HG02642 (cell line): ENCODE results near the gene SRSF3.
"Not testable (repeated sequence)": the region's sequence is repeated elsewhere in the genome, so short reads cannot be mapped to it uniquely, and the experiment has no call there.

Experiments
- ATAC-seq: cut with Tn5 transposase; IDR thresholded peaks from one replicate; pipeline ENCODE4 v1.9.1; 2021; ENCODE audit warnings: mild to moderate bottlenecking; ENCODE audit not compliant: unreplicated experiment, poor library complexity

SRSF3 gene

DNA sequence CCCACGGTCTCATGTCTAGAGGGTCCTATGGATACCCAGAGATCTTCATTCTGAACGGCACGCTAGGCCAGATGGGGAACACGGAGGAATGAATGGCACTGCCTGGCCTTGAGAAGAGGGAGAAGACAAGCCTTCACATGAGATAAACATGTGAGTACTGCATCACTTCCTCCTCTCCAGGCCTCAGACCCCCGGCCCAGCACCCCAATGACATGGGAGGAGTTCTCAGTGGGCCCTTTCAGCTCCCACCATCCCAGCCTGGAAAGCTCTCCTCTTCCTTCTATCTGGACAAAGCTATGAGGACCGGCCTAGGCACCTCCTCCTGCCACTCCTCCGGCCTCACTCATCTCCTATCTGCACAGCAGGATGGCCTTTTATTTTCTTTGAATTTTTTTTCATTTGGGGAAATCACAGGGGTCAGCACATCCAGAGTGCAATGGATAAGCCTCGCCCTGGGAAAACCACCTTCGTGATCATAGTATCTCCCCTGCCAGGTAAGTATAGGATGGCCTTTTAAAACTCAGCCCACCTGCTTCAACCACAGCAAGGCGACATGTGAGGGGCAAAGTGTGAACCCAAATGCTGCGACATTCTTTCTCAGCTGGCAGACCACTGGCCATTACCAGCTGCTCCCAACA, 45.1 kb downstream of the SRSF3 start:
- no peak for ATAC-seq

DNA sequence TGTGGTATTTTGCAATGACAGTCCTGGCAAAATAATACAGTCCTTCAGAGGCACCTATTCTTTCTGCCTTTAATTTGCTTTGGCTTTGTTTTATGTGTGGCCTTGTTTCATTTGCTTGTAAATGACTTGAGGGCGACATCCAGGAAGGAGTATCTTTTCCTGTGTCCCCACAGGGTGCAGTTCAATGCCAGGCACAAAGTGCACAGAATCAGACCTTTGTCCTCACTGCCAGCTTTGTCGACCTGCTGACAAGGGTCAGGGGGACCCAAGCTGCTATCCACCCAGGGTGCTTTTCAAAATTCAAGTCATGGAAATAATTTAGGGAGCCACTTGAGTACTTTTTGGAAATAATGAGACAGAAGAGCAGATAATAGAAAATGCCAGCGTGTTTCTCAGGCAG, 47.4 kb downstream of the SRSF3 start:
- no peak for ATAC-seq

DNA sequence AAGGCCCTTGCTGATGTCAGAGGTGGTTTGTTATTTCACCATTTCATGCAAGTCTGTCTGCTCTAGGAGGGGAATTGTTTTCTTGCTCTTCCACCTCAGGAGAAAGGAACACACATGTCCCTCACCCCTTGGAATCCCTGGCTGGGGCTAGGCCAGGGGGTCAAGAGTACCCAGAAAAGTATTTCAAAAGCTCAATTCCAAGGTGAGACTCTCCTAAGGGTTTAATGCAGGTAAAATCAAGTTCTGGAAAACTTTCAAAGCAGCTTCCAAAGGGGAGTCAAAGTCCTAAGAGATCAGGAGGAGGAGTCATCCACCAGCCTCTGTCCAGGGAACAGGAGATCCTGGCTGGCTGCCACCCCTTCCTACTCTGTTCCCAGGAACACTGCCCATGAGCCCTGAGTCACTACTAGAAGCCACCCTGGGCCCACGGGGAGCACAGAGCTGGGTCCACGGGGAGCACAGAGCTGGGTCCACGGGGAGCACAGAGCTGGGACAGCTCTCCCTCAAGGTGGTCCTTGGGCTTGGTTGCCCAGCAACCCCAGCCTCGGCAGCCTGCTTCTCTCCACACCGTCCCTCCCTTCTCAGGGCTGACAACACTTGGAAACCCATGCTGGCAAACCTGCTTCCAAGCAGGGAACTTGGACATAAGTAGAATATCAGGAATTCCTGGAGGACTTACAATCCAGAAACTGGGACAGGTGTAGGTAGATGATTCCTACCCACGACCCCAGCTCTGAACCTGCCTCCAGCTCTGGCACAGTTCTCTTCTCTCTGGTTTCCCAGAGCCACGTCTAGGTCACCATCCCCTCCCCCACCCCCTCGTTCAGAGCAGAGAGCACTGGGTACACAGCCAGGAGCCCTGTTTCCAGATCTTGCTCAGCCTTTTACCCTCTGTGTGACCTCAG, 49.0 kb downstream of the SRSF3 start:
- no peak for ATAC-seq

DNA sequence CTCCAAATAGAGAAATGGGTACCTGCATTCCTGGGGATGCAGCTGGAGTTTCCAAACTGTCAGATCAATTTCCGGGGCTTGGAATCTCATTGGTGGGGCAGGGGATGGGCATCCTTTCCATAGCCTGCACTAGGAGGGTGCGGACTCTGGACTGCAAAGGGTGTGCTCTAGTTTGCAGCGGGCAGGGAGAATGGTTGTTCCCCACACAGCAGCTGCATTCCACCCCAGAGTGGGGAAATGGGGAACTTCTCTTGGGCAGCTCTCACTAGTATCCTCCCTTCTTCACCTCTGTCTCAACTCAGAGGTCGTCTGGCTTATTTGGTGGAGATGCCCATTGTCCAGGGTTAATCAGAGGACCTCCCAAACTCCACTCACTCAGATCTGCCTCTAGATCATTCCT, 49.8 kb downstream of the SRSF3 start:
- ATAC-seq: no peak

DNA sequence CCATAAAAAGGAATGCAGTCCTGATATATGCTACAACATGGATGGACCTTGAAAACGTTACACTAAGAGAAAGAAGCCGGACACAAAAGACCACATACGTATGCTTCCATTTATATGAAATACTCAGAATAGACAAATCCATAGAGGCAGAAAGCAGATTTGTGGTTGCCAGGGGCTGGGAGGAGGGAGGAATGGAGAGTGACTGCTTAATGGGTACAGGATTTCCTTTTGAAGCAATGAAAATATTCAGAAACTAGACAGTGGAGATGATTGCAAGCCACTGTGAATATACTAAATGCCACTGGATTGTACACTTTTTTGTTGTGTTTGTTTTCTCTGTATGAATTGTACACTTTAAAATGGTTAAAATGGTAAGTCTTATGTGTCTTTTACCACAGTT, 54.9 kb downstream of the SRSF3 start:
- no peak for ATAC-seq

DNA sequence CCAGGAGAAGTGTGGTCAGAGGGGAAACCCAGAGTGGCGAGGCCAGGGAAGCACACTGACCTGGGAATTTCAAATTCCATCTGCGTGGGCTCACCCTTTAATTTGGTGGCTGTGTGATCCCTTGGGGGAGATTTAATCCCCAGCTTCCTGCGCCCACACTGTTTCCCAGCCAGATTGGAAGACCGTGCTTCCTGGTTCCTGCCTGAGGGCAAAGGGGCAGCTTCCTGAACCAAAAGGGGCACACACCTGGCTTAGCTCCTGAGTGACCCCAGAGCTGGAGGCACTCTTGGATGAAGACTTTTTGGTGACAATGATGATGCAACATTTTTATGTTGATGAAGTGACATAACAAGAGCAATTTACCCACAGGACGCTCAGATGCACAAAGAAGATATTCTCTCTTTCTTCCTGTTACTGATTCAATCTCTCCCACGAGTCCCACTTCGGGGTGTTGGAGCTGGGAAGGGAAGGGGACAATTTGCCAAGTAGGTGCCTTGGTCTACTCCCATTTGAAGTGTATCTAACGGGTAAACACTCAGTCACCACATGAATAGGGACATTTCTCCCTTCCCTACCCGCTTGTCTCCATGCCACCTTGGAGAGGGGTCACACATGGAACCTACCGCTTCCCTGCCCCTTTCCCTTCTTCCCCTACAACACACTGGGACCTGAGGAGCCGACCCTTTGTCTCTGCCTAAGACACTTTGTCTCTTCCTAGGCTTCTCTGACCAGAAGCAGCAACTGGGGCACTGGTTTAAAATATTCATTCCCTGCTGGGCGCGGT, 55.7 kb downstream of the SRSF3 start:
- no peak for ATAC-seq

DNA sequence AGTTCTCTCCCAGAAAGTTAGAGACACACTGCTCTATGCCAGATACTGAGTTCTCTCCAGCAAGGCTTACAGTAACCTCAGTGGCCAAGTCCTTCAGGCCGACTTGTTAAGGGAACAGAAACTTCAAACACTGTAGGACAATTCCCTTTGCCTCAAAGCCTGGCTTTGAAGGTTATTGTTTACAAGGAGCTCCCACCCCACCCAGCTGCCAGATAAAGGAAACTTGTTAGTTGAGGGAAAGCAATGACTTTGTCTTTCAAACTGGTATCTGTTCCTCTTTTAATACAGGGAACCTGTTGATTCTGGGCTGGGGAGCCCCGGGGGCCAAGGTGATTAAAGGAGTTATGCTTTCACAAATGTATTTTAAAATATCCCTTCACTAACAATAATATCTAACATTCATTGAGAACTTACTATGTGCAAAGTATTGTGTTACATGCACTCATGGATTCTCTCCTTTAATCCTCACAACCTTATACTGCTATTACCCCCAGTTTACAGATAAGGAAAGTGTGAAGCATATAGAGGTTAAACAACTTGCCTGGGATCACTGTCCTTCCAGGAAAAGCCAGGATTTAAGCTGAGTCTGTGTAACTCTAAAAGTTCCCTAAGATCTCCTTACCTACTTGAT, 56.8 kb downstream of the SRSF3 start:
- ATAC-seq: peak; percentile 73

DNA sequence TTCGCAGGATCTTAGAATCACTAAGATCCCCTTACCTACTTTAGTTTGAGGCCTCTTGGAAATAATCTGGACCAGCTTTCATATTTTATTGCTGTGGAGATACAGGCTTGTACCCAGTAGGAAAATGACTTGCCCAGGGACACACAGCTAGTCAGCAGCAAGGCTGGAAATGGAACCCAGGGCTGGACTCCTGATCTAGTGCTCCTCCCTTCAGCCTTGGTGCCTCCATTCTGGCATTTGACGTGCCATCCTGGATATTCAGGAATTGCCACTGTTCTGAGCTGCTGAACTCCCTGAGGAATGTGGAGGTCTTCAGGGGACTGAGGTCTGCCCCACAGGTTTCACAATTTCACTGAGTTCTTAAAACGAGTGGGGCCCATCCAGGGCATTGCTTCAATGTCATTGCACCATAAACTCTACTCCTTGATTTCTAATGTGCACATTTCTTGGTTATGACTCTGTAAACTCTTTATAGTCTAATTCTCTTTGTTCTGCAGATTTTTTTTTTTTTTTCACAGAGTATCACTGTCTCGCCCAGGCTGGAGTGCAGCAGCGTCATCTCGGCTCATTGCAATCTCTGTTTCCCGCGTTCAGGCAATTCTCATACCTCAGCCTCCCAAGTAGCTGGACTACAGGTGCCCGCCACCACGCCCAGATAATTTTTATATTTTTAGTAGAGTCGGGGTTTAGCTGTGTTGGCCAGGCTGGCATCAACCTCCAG, 57.7 kb downstream of the SRSF3 start:
- no peak for ATAC-seq

DNA sequence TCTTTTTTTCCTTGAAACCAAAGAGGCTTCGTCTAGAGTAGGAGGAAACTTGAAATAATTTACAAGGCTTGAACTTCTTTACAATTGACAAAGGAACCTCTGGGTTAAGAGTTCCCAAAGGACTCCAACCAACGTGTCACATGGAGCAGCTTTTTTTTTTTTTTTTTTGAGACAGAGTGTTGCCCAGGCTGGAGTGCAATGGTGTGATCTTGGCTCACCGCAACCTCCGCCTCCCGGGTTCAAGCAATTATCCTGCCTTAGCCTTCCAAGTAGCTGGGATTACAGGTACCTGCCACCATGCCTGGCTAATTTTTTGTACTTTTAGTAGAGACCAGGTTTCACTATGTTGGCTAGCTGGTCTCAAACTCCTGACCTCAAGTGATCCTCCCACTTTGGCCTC, 60.3 kb downstream of the SRSF3 start:
- not testable (repeated sequence) for ATAC-seq
